ENCODE results near the gene BRF1.

DNA sequence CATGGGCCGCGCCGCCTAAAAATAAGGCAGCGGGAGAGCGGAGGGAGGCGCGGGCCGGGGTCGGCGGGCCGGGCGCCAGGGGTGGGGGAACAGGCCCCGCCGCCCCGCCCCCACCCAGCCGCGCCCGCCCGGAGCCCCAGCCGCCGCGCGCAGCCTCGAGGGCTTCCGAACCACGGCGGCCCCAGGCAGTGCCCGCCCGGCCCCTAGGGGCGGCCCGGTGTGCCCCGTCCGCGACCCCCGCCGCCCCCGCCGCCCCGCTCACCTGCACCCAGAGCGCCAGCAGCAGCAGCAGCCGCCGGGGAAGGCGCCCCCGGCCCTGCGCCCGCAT lies 132.7 kb downstream of the BRF1 start:
- TF ChIP-seq, protein P1, sequence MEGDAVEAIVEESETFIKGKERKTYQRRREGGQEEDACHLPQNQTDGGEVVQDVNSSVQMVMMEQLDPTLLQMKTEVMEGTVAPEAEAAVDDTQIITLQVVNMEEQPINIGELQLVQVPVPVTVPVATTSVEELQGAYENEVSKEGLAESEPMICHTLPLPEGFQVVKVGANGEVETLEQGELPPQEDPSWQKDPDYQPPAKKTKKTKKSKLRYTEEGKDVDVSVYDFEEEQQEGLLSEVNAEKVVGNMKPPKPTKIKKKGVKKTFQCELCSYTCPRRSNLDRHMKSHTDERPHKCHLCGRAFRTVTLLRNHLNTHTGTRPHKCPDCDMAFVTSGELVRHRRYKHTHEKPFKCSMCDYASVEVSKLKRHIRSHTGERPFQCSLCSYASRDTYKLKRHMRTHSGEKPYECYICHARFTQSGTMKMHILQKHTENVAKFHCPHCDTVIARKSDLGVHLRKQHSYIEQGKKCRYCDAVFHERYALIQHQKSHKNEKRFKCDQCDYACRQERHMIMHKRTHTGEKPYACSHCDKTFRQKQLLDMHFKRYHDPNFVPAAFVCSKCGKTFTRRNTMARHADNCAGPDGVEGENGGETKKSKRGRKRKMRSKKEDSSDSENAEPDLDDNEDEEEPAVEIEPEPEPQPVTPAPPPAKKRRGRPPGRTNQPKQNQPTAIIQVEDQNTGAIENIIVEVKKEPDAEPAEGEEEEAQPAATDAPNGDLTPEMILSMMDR (conservative IDR thresholded peaks at IDR 0.05; ENCODE audit: low read length) = no peak
- no peak for TF ChIP-seq EZH2phosphoT487 (IDR thresholded peaks at IDR 0.05; ENCODE audit: borderline replicate concordance)
